Measurements from ENCODE around the gene CTDSPL. TPM values are rescaled to one million over a fixed set of nuclear protein-coding genes. Genes with fewer than 3 reads are reported as not detected.

CTDSPL gene
- total RNA-seq, 1 experiment from 2014 or later: 14.0 TPM

GRCh38 chr3:37826933-37827332 lies 34.7 kb upstream of the CTDSPL start:
- Histone ChIP-seq H3K27me3 (replicated peaks; ENCODE audit: insufficient read depth, low read depth, low read length, poor library complexity) (no peaks in the 10 kb centered on the region), H3K4me1 (ENCODE audit: insufficient read depth, low read length, poor library complexity, severe bottlenecking) (peaks cover 3% of the 10 kb centered on the region), H3K4me3 (ENCODE audit: low read depth, low read length, poor library complexity, severe bottlenecking) (no peak overlapping the region), H3K27ac (ENCODE audit: low read depth, low read length, poor library complexity, severe bottlenecking) (no peak overlapping the region), H3K36me3 (ENCODE audit: insufficient read depth, low read length, poor library complexity, severe bottlenecking) (no peaks in the 10 kb centered on the region), H3K9me3 (ENCODE audit: low read depth, low read length, poor library complexity, severe bottlenecking) (no peaks in the 10 kb centered on the region)
- CTCF ChIA-PET: no interaction called here
- BruUV-seq (replicated peaks): no TSS peak
- intact Hi-C loops (cut with micrococcal nuclease; ENCODE audit: unreplicated experiment): no loop called here
- no peak for DNase-seq (ENCODE audit: low spot score)
- TF ChIP-seq CTCF (conservative IDR thresholded peaks at IDR 0.05; ENCODE audit: low read depth, low read length) (no peak), EZH2 (IDR thresholded peaks at IDR 0.05; ENCODE audit: borderline replicate concordance, low read depth, low read length, poor library complexity, severe bottlenecking) (no peak)
- POLR2A ChIA-PET (ENCODE audit: low non-redundant PET): no interaction called here

- no peak for DNase-seq (ENCODE audit: low spot score)
- H3K36me3 ChIP-seq (ENCODE audit: insufficient read depth, low read length, poor library complexity, severe bottlenecking): no peaks in the 10 kb centered on the region
- H3K27me3 ChIP-seq (replicated peaks; ENCODE audit: insufficient read depth, low read depth, low read length, poor library complexity): no peaks in the 10 kb centered on the region
- H3K4me3 ChIP-seq (ENCODE audit: low read depth, low read length, poor library complexity, severe bottlenecking): no peak overlapping the region
- BruUV-seq (replicated peaks): no TSS peak
- TF ChIP-seq CTCF (conservative IDR thresholded peaks at IDR 0.05; ENCODE audit: low read depth, low read length) (no peak), EZH2 (IDR thresholded peaks at IDR 0.05; ENCODE audit: borderline replicate concordance, low read depth, low read length, poor library complexity, severe bottlenecking) (no peak)
- ChIA-PET CTCF (no interaction called here), POLR2A (ENCODE audit: low non-redundant PET) (no interaction called here)
- H3K27ac ChIP-seq (ENCODE audit: low read depth, low read length, poor library complexity, severe bottlenecking): no peak overlapping the region
- H3K9me3 ChIP-seq (ENCODE audit: low read depth, low read length, poor library complexity, severe bottlenecking): no peaks in the 10 kb centered on the region
- no peaks in the 10 kb centered on the region for H3K4me1 ChIP-seq (ENCODE audit: insufficient read depth, low read length, poor library complexity, severe bottlenecking)
- intact Hi-C loops (cut with micrococcal nuclease; ENCODE audit: unreplicated experiment): no loop called here
These were observed 29.2 kb upstream of the CTDSPL start for GRCh38 chr3:37832480-37832879.

GRCh38 chr3:37833302-37834186 lies 28.1 kb upstream of the CTDSPL start:
- POLR2A ChIA-PET (ENCODE audit: low non-redundant PET): no interaction called here
- H3K4me3 ChIP-seq (ENCODE audit: low read depth, low read length, poor library complexity, severe bottlenecking): no peak overlapping the region
- no TSS peak for BruUV-seq (replicated peaks)

More at GRCh38 chr3:37833302-37834186, 28.1 kb upstream of the CTDSPL start:
- Histone ChIP-seq H3K27me3 (replicated peaks; ENCODE audit: insufficient read depth, low read depth, low read length, poor library complexity) (no peaks in the 10 kb centered on the region), H3K36me3 (ENCODE audit: insufficient read depth, low read length, poor library complexity, severe bottlenecking) (no peaks in the 10 kb centered on the region), H3K27ac (ENCODE audit: low read depth, low read length, poor library complexity, severe bottlenecking) (no peak overlapping the region), H3K4me1 (ENCODE audit: insufficient read depth, low read length, poor library complexity, severe bottlenecking) (no peaks in the 10 kb centered on the region), H3K9me3 (ENCODE audit: low read depth, low read length, poor library complexity, severe bottlenecking) (no peaks in the 10 kb centered on the region)
- intact Hi-C loops (cut with micrococcal nuclease; ENCODE audit: unreplicated experiment): no loop called here
- no peak for TF ChIP-seq EZH2 (IDR thresholded peaks at IDR 0.05; ENCODE audit: borderline replicate concordance, low read depth, low read length, poor library complexity, severe bottlenecking)
- TF ChIP-seq CTCF (conservative IDR thresholded peaks at IDR 0.05; ENCODE audit: low read depth, low read length): no peak
- CTCF ChIA-PET: no interaction called here
- DNase-seq (ENCODE audit: low spot score): no peak

Measured in A673 (cell line).